HepG2 (cell line): ENCODE measurements around the gene NOXO1.

Experiments used
- AHDC1 ChIP-seq: sonication (generic); formaldehyde crosslinking; IDR thresholded peaks from 2 replicates; pipeline ENCODE4 v1.5.1; 2020; ENCODE audit warnings: mild to moderate bottlenecking, missing genetic modification reagents, borderline replicate concordance
- MTA1 ChIP-seq: sonication (generic); formaldehyde crosslinking; IDR thresholded peaks from 2 replicates; pipeline ENCODE4 v1.4.0; 2020; ENCODE audit warnings: missing genetic modification reagents, mild to moderate bottlenecking, borderline replicate concordance
- NFIB ChIP-seq: sonication (generic); formaldehyde crosslinking; IDR thresholded peaks from 2 replicates; pipeline ENCODE4 v1.9.0; 2021; ENCODE audit warnings: missing genetic modification reagents, mild to moderate bottlenecking, borderline replicate concordance
- PHF8 ChIP-seq: sonication (generic); formaldehyde crosslinking; IDR thresholded peaks from 2 replicates; pipeline ENCODE4 v1.5.0; 2020; ENCODE audit warnings: missing genetic modification reagents
- POLR2AphosphoS2 ChIP-seq: IDR thresholded peaks from 2 replicates; pipeline ENCODE4 v1.6.1; 2011; ENCODE audit warnings: low read depth, low read length, improper control_type of control experiment
- POLR2AphosphoS5 ChIP-seq: IDR thresholded peaks from 2 replicates; pipeline ENCODE4 v1.6.1; 2012; ENCODE audit warnings: low read depth, low read length
- RAD21 ChIP-seq: fragments of 450-650 bp; formaldehyde crosslinking; IDR thresholded peaks from 2 replicates; pipeline ENCODE4 v1.5.0; 2020; ENCODE audit warnings: mild to moderate bottlenecking
- SMC3 ChIP-seq: IDR thresholded peaks from 2 replicates; pipeline ENCODE4 v1.6.1; 2011; ENCODE audit warnings: low read length, improper control_type of control experiment
- YEATS2 ChIP-seq: sonication (generic); formaldehyde crosslinking; IDR thresholded peaks from 2 replicates; pipeline ENCODE4 v1.4.0; 2020; ENCODE audit warnings: missing genetic modification reagents, borderline replicate concordance
- ZNF234 ChIP-seq: sonication (generic); formaldehyde crosslinking; conservative IDR thresholded peaks from 2 replicates; pipeline ENCODE4 v1.5.1; 2020; ENCODE audit warnings: mild to moderate bottlenecking, missing genetic modification reagents
- ZNF253 ChIP-seq: sonication (generic); formaldehyde crosslinking; IDR thresholded peaks from 2 replicates; pipeline ENCODE4 v1.8.0; 2022; ENCODE audit warnings: mild to moderate bottlenecking, missing genetic modification reagents, borderline replicate concordance

GRCh38 chr16:1990351-1991134 lies 9.3 kb upstream of the NOXO1 start:
- TF ChIP-seq AHDC1 (CRISPR knock-in tag) (no peak), RAD21 (no peak), SMC3 (no peak), ZNF234 (CRISPR knock-in tag) (no peak), POLR2AphosphoS5 (no peak; the same call in 1 of the 2 replicates), YEATS2 (CRISPR knock-in tag) (0 out of 2 replicates have a peak, but pooled peaks have one; percentile 35), PHF8 (peak; percentile 36; the same call in 1 of the 2 replicates), POLR2AphosphoS2 (no peak), NFIB (CRISPR knock-in tag) (no peak), ZNF253 (CRISPR knock-in tag) (no peak), MTA1 (CRISPR knock-in tag) (no peak)
